Sigmoid colon (tissue), 7 donors: Measurements from ENCODE around the gene SLC9C2. TPM values are rescaled to one million over a fixed set of nuclear protein-coding genes. Genes with fewer than 3 reads are reported as not detected.
"Not testable (repeated sequence)": the region's sequence is repeated elsewhere in the genome, so short reads cannot be mapped to it uniquely, and the experiment has no call there.

ENCODE experiments used
- DNase-seq: peaks from one replicate; pipeline ENCODE4 v3.0.0-alpha.2; 2019
- H3K27ac ChIP-seq, 4 donors: fragments of 200-600 bp; sonication (generic); one replicate each; pipeline ENCODE4 v1.5.1; 2016 to 2019; ENCODE audit warnings: mild to moderate bottlenecking in 1 of 4
- H3K27me3 ChIP-seq, 3 donors: fragments of 200-600 bp; sonication (generic); one replicate each; pipeline ENCODE4 v1.5.1; 2019; ENCODE audit warnings: mild to moderate bottlenecking in 1 of 3
- H3K36me3 ChIP-seq, 4 donors: fragments of 200-600 bp; sonication (generic); one replicate each; pipeline ENCODE4 v1.5.1; 2016 to 2019
- H3K4me1 ChIP-seq, 4 donors: fragments of 200-600 bp; sonication (generic); one replicate each; pipeline ENCODE4 v1.5.1; 2017 to 2019
- H3K4me3 ChIP-seq, 4 donors: fragments of 200-600 bp; sonication (generic); one replicate each; pipeline ENCODE4 v1.5.1; 2017 to 2019; ENCODE audit warnings: mild to moderate bottlenecking in 2 of 4, moderate library complexity in 1 of 4
- H3K9me3 ChIP-seq, 4 donors: fragments of 200-600 bp in 3 of 4; sonication (generic) in 3 of 4; one replicate each; pipeline versions ENCODE4 v1.5.1 to v1.6.1; 2013 to 2019
- CTCF ChIP-seq, 4 experiments: fragments of 450-650 bp in 3 of 4; fragments of 200-600 bp in 1 of 4; IDR thresholded peaks; one replicate each; pipeline ENCODE4 v1.5.1; 2016 to 2019; ENCODE audit warnings: antibody characterized with exemption in 4 of 4, mild to moderate bottlenecking in 3 of 4, moderate library complexity in 2 of 4
- EP300 ChIP-seq, 4 donors: sonication (generic); formaldehyde crosslinking; IDR thresholded peaks; one replicate each; pipeline ENCODE4 v1.6.1; 2017; ENCODE audit warnings: antibody characterized with exemption in 4 of 4
- POLR2A ChIP-seq, 2 donors: fragments of 450-650 bp; IDR thresholded peaks; one replicate each; pipeline ENCODE4 v1.6.1; 2016; ENCODE audit warnings: antibody characterized with exemption in 2 of 2, mild to moderate bottlenecking in 2 of 2, moderate library complexity in 2 of 2
- POLR2AphosphoS5 ChIP-seq, 4 donors: sonication (generic); formaldehyde crosslinking; IDR thresholded peaks; one replicate each; pipeline ENCODE4 v1.6.1; 2017; ENCODE audit warnings: antibody characterized with exemption in 4 of 4
- WGBS, 2 donors: extraction: QIAGEN DNeasy Blood & Tissue Kit; methylation state at CpG; one replicate each; pipeline ENCODE4 v1.1.7; 2013; 5-methylcytosine and 5-hydroxymethylcytosine counted together
- intact Hi-C: fragments of 100-400 bp; cut with DNase I; formaldehyde crosslinking; loops from one replicate; pipeline ENCODE4 v1.15.1; 2023
- polyA plus RNA-seq, 3 donors: library from polyadenylated mRNA; stranded (reverse); fragments of 200-250 nt; gene quantifications; one replicate each; pipeline ENCODE4 v1.2.3, GENCODE V29; 2013
- total RNA-seq, 4 donors: library from RNA; depleted of rRNA; stranded (reverse); fragments of >200 nt; gene quantifications; one replicate each; pipeline ENCODE4 v1.1.0, GENCODE V29; 2016
- donor health status: healthy with polysubstance abuse.
- donor health status: Bipolar disorder and iron deficiency.
- donor health status: healthy.

The SLC9C2 gene
- total RNA-seq (not detected), polyA plus RNA-seq (not detected)

GRCh38 chr1:173603056-173603591 lies at the start of gene SLC9C2:
SLC9C2 (minus strand) TSS chr1:173603072; CDS start chr1:173601776, 1,296 bp downstream.
- DNase-seq: no peak
- TF ChIP-seq POLR2AphosphoS5 (IDR thresholded peaks at IDR 0.05) (no peak), POLR2A (IDR thresholded peaks at IDR 0.05) (no peak), EP300 (IDR thresholded peaks at IDR 0.05) (no peak), CTCF (IDR thresholded peaks at IDR 0.05) (no peak)
- 48 to 51% methylated on average over 5 of the region's 5 CpGs for WGBS, 2 donors
- intact Hi-C loops: no loop called here
- no peak within 1 kb of the TSS for H3K27ac ChIP-seq
- no peaks in the 10 kb centered on the region for H3K27me3 ChIP-seq
- no peaks in the 10 kb centered on the region for H3K36me3 ChIP-seq
- H3K9me3 ChIP-seq: no peaks in the 10 kb centered on the region
- no peaks in the 10 kb centered on the region for H3K4me1 ChIP-seq
- H3K4me3 ChIP-seq: no peak within 1 kb of the TSS

DNA sequence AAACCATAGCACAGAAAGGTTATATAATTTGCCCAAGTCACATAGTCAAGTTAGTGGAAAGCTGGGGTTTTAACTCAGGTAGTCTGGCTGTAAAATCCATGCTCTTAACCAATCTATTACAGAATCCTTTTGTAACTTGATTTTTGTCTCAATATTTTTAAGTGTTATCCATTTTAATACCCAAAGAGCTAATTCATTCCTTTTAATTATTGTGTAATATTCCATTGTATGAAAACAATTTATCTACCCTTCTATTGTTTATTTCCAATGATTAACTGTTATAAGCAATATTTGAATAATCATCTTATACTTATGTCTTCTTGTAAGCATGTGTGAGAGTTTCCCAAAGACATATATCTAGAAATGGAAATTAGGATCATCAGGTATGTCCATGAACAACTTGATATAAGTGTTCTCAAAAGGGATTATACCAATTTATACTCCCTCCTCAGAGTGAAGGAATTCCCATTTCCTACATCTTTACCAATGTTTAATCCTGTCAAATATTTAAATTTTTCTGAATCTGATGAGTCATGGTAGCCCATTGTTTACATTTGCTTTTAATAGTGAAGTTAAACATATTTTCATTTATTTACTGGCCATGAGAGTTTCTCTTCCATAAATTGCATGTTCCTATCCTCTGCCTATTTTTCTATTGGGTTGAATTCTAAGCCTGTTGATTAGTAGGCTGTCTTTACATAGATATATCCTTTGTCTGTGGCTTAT lies 46.2 kb upstream of the SLC9C2 start:
- no peak overlapping the region for H3K27ac ChIP-seq
- TF ChIP-seq CTCF (IDR thresholded peaks at IDR 0.05): no peak
- no peak for TF ChIP-seq EP300 (IDR thresholded peaks at IDR 0.05)
- no peak for TF ChIP-seq POLR2A (IDR thresholded peaks at IDR 0.05)
- no peak for TF ChIP-seq POLR2AphosphoS5 (IDR thresholded peaks at IDR 0.05)
- H3K27me3 ChIP-seq: no peaks in the 10 kb centered on the region
- no peaks in the 10 kb centered on the region for H3K36me3 ChIP-seq
- no peak overlapping the region for H3K4me3 ChIP-seq
- intact Hi-C loops: no loop called here
- no peaks in the 10 kb centered on the region for H3K9me3 ChIP-seq
- DNase-seq: no peak
- H3K4me1 ChIP-seq: no peaks in the 10 kb centered on the region

DNA sequence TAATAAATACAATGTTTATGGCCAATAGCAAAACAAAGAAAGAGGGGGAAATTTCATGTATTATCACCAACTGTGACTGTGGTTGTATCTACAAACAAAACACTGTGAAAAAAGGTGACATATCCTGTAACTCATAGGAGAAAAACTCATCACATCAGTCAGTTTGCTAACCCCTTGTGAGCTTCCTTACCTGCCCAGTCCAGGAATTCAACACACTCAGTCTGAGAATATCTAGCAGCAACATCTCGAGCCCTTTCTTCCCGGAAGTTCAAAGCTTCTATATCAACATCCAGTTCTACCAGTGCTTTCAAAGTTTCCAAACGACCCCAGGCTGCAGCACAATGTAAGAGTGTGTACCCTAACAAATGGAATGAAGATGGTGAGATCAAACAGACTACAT lies 43.8 kb upstream of the SLC9C2 start:
- WGBS, 2 donors: 49 to 68% methylated on average over 3 of the region's 3 CpGs
- Histone ChIP-seq H3K9me3 (no peaks in the 10 kb centered on the region), H3K36me3 (no peaks in the 10 kb centered on the region), H3K27ac (no peak overlapping the region), H3K4me1 (no peaks in the 10 kb centered on the region), H3K27me3 (no peaks in the 10 kb centered on the region), H3K4me3 (no peak overlapping the region)
- DNase-seq: no peak
- TF ChIP-seq POLR2A (IDR thresholded peaks at IDR 0.05) (no peak), CTCF (IDR thresholded peaks at IDR 0.05) (no peak), POLR2AphosphoS5 (IDR thresholded peaks at IDR 0.05) (no peak), EP300 (IDR thresholded peaks at IDR 0.05) (no peak)
- intact Hi-C loops: no loop called here

DNA sequence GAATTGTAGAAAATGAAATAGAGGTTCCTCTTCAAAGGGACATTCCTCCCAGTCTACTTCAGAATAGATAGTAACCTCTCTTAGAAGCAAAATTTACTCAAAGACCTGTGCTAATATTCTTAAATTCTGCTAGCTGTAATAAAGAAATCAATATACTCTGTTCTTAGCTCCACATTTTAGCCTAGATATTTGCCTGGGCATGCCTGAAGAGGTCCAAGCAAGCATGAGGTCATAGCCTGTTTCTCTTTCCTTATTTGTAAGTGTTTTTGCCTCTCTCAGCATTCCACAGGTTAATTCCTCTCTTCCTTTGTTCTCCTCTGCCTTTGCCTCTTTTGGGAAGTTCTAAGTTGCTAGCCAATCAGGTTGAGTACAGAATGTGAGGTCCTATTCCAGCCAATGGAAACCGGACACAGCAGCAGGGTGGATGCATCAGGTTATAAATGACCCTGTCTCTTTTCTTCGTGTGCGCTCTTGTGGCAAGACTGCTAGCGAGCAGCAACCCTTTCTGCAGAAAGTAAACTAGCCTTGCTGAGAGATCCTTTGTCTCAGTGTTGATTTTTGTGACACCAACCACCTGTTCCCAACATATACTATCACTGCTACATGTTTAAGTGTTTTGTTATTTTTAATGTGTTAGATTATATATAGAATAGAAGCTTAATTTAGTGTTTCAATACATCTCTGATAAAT lies 39.7 kb upstream of the SLC9C2 start:
- H3K27ac ChIP-seq, H3K4me1 ChIP-seq, H3K36me3 ChIP-seq, DNase-seq, intact Hi-C loops, H3K4me3 ChIP-seq, H3K27me3 ChIP-seq, H3K9me3 ChIP-seq: not testable (repeated sequence)
- 90 to 93% methylated on average over 4 of the region's 4 CpGs for WGBS, 2 donors

DNA sequence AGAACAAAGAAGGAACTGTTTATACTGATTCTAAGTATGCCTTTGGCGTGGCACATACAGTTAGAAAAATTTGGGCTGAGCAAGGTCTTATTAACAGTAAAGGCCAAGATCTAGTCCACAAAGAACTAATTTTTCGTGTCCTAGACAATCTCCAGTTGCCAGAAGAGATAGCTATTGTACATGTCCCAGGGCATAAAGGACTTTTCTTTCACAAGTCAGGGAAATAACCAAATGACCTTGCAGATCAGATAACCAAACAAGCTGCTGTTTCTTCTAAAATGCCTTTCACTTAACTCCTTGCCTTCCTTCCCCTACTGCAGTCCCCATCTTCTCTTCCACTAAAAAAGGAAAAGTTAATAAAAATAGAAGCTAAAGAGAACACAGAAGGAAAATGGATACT lies 36.2 kb upstream of the SLC9C2 start:
- 39 to 46% methylated on average over 2 of the region's 2 CpGs for WGBS, 2 donors
- no peak for DNase-seq
- no peak overlapping the region for H3K4me3 ChIP-seq
- no peaks in the 10 kb centered on the region for H3K4me1 ChIP-seq
- TF ChIP-seq EP300 (IDR thresholded peaks at IDR 0.05): no peak
- TF ChIP-seq POLR2AphosphoS5 (IDR thresholded peaks at IDR 0.05): no peak
- no peak for TF ChIP-seq POLR2A (IDR thresholded peaks at IDR 0.05)
- no peak for TF ChIP-seq CTCF (IDR thresholded peaks at IDR 0.05)
- no peaks in the 10 kb centered on the region for H3K36me3 ChIP-seq
- H3K9me3 ChIP-seq: no peaks in the 10 kb centered on the region
- no peaks in the 10 kb centered on the region for H3K27me3 ChIP-seq
- H3K27ac ChIP-seq: no peak overlapping the region
- intact Hi-C loops: no loop called here
